Right ventricle myocardium inferior (tissue), 1 donor: ENCODE measurements around the gene CFAP210. TPM values are rescaled to one million over a fixed set of nuclear protein-coding genes. Genes with fewer than 3 reads are reported as not detected.
"Not testable (repeated sequence)": the region's sequence is repeated elsewhere in the genome, so short reads cannot be mapped to it uniquely, and the experiment has no call there.

ENCODE experiments used
- ATAC-seq: fragments of 200-7000 bp; cut with Tn5 transposase; one replicate; pipeline ENCODE4 v1.9.1; 2020; ENCODE audit warnings: mild to moderate bottlenecking, moderate library complexity
- DNase-seq: peaks from one replicate; pipeline ENCODE4 v3.0.0; 2021; ENCODE audit errors: missing footprints
- intact Hi-C: fragments of 100-400 bp; cut with DNase I; formaldehyde crosslinking; loops from one replicate; pipeline ENCODE4 v1.11.0; 2022
- total RNA-seq: library from RNA; stranded (reverse); fragmentation: NEBNext Ultra II Directional; extraction: Animal tissue kit (Norgen Biotek cat#: 25700); gene quantifications from one replicate; pipeline ENCODE4 v1.2.1, GENCODE V29; 2021
- donor health status: DM: no; HTN: yes; CAD: no; lungs with severe emphysema.

Gene CFAP210
- total RNA-seq, 1 donor from 2014 or later: 0.11 TPM

GRCh38 chr2:169715379-169716237 is 21.4 kb upstream of the CFAP210 start:
- ATAC-seq (peak; percentile 24), DNase-seq (no peak)
- intact Hi-C loops: no loop called here

GRCh38 chr2:169714699-169715098 is 20.5 kb upstream of the CFAP210 start:
- intact Hi-C loops: no loop called here
- ATAC-seq (no peak), DNase-seq (no peak)

- intact Hi-C loops: no loop called here
- DNase-seq: no peak
- ATAC-seq: no peak
Measured at GRCh38 chr2:169713331-169713730, 19.1 kb upstream of the CFAP210 start.

- no peak for DNase-seq
- intact Hi-C loops: no loop called here
- ATAC-seq: no peak
Measured at GRCh38 chr2:169712791-169713227, 18.6 kb upstream of the CFAP210 start.

GRCh38 chr2:169711751-169712509 is 17.7 kb upstream of the CFAP210 start:
- DNase-seq (no peak), ATAC-seq (no peak)
- intact Hi-C loops: no loop called here

GRCh38 chr2:169709981-169710380 is 15.8 kb upstream of the CFAP210 start:
- ATAC-seq (no peak), DNase-seq (no peak)
- intact Hi-C loops: no loop called here

GRCh38 chr2:169709331-169709730 is 15.1 kb upstream of the CFAP210 start:
- ATAC-seq: no peak
- intact Hi-C loops: no loop called here
- DNase-seq: no peak

- DNase-seq: no peak
- intact Hi-C loops: no loop called here
- no peak for ATAC-seq
Measured at GRCh38 chr2:169707626-169708025, 13.4 kb upstream of the CFAP210 start.

GRCh38 chr2:169705927-169706326 is 11.7 kb upstream of the CFAP210 start:
- ATAC-seq: no peak
- no peak for DNase-seq
- intact Hi-C loops: no loop called here

GRCh38 chr2:169704160-169704708 is 10.0 kb upstream of the CFAP210 start:
- ATAC-seq (peak; percentile 4), DNase-seq (no peak)
- intact Hi-C loops: no loop called here

GRCh38 chr2:169702996-169703395 is 8.8 kb upstream of the CFAP210 start:
- intact Hi-C loops: no loop called here
- ATAC-seq (peak; percentile 67), DNase-seq (no peak)

GRCh38 chr2:169699173-169699572 is 5.0 kb upstream of the CFAP210 start:
- ATAC-seq, DNase-seq, intact Hi-C loops: not testable (repeated sequence)

- no peak for DNase-seq
- intact Hi-C loops: no loop called here
- no peak for ATAC-seq
Measured at GRCh38 chr2:169696381-169696780, 2.2 kb upstream of the CFAP210 start.

GRCh38 chr2:169694894-169695260 is 672 bp upstream of the CFAP210 start:
- intact Hi-C loops: loop anchor here (2.0 to 5.0 kb wide), 2 partner anchors 40 to 113 kb away; partner anchors contain the start of gene PPIG
- ATAC-seq (no peak), DNase-seq (no peak)

- intact Hi-C loops: loop anchor here (5.0 kb wide), 1 partner anchor 111 kb away; the partner anchor contains the start of gene PPIG
- no peak for ATAC-seq
- DNase-seq: no peak
Measured at GRCh38 chr2:169693360-169693759, 845 bp downstream of the CFAP210 start.

- no peak for ATAC-seq
- intact Hi-C loops: loop anchor here (5.0 kb wide), 1 partner anchor 110 kb away; the partner anchor contains the start of gene PPIG
- no peak for DNase-seq
Measured at GRCh38 chr2:169692718-169693117, 1.5 kb downstream of the CFAP210 start.

- ATAC-seq: no peak
- intact Hi-C loops: loop anchor here (5.0 kb wide), 1 partner anchor 109 kb away; the partner anchor contains the start of gene PPIG
- DNase-seq: no peak
Measured at GRCh38 chr2:169690958-169691357, 3.2 kb downstream of the CFAP210 start.

- ATAC-seq, intact Hi-C loops, DNase-seq: not testable (repeated sequence)
Measured at GRCh38 chr2:169687943-169688342, 6.3 kb downstream of the CFAP210 start.

GRCh38 chr2:169686825-169687224 is 7.4 kb downstream of the CFAP210 start:
- ATAC-seq, intact Hi-C loops, DNase-seq: not testable (repeated sequence)
